ENCODE measurements around the gene THG1L.
"Not testable (repeated sequence)": the region's sequence is repeated elsewhere in the genome, so short reads cannot be mapped to it uniquely, and the experiment has no call there.

The THG1L gene

GRCh38 chr5:157731272-157732129 lies at the start of gene THG1L:
Gene THG1L, plus strand, starts transcription at chr5:157731420. Its CDS starts 21 bp downstream, at chr5:157731441.
- H3K4me1 Mint-ChIP-seq (ENCODE audit: low read depth) = peaks cover 35% of the 10 kb centered on the region
- peaks cover 56% of the 10 kb centered on the region for H3K36me3 Mint-ChIP-seq (ENCODE audit: low read depth)
- peak within 1 kb of the TSS; percentile 96 for H3K4me3 Mint-ChIP-seq
- H3K27ac Mint-ChIP-seq = peak within 1 kb of the TSS; percentile 100
- H3K9me3 Mint-ChIP-seq = no peaks in the 10 kb centered on the region
- no peaks in the 10 kb centered on the region for H3K27me3 Mint-ChIP-seq
- DNase-seq = peak; percentile 99

- Mint-ChIP-seq H3K9me3 (no peaks in the 10 kb centered on the region), H3K4me1 (ENCODE audit: low read depth) (no peaks in the 10 kb centered on the region), H3K4me3 (no peak overlapping the region), H3K27me3 (no peaks in the 10 kb centered on the region), H3K27ac (no peak overlapping the region), H3K36me3 (ENCODE audit: low read depth) (no peaks in the 10 kb centered on the region)
- DNase-seq = no peak
Observed at GRCh38 chr5:157682257-157682656, 49.0 kb upstream of the THG1L start.

- H3K27me3 Mint-ChIP-seq; DNase-seq; H3K4me3 Mint-ChIP-seq; H3K27ac Mint-ChIP-seq; H3K9me3 Mint-ChIP-seq; H3K4me1 Mint-ChIP-seq (ENCODE audit: low read depth); H3K36me3 Mint-ChIP-seq (ENCODE audit: low read depth): not testable (repeated sequence)
Observed at GRCh38 chr5:157686276-157687197, 44.7 kb upstream of the THG1L start.

- no peak overlapping the region for H3K27ac Mint-ChIP-seq
- H3K4me1 Mint-ChIP-seq (ENCODE audit: low read depth) = no peaks in the 10 kb centered on the region
- H3K4me3 Mint-ChIP-seq = no peak overlapping the region
- DNase-seq = no peak
- no peaks in the 10 kb centered on the region for H3K27me3 Mint-ChIP-seq
- H3K9me3 Mint-ChIP-seq = peaks cover 5% of the 10 kb centered on the region
- H3K36me3 Mint-ChIP-seq (ENCODE audit: low read depth) = no peaks in the 10 kb centered on the region
Observed at GRCh38 chr5:157687198-157687554, 44.0 kb upstream of the THG1L start.

GRCh38 chr5:157689942-157690689 lies 41.1 kb upstream of the THG1L start:
- Mint-ChIP-seq H3K4me3 (no peak overlapping the region), H3K36me3 (ENCODE audit: low read depth) (no peaks in the 10 kb centered on the region), H3K27me3 (no peaks in the 10 kb centered on the region), H3K9me3 (peaks cover 5% of the 10 kb centered on the region), H3K4me1 (ENCODE audit: low read depth) (no peaks in the 10 kb centered on the region), H3K27ac (no peak overlapping the region)
- peak; percentile 54 for DNase-seq

GRCh38 chr5:157690690-157691433 lies 40.4 kb upstream of the THG1L start:
- Mint-ChIP-seq H3K9me3 (peaks cover 5% of the 10 kb centered on the region), H3K4me3 (no peak overlapping the region), H3K4me1 (ENCODE audit: low read depth) (no peaks in the 10 kb centered on the region), H3K27ac (no peak overlapping the region), H3K27me3 (no peaks in the 10 kb centered on the region), H3K36me3 (ENCODE audit: low read depth) (no peaks in the 10 kb centered on the region)
- DNase-seq = no peak

- H3K9me3 Mint-ChIP-seq = peaks cover 14% of the 10 kb centered on the region
- not testable (repeated sequence) for H3K27me3 Mint-ChIP-seq; H3K36me3 Mint-ChIP-seq (ENCODE audit: low read depth); H3K27ac Mint-ChIP-seq; H3K4me1 Mint-ChIP-seq (ENCODE audit: low read depth); H3K4me3 Mint-ChIP-seq; DNase-seq
Observed at GRCh38 chr5:157693816-157694215, 37.4 kb upstream of the THG1L start.

- H3K27ac Mint-ChIP-seq; DNase-seq; H3K36me3 Mint-ChIP-seq (ENCODE audit: low read depth); H3K4me3 Mint-ChIP-seq; H3K27me3 Mint-ChIP-seq; H3K4me1 Mint-ChIP-seq (ENCODE audit: low read depth): not testable (repeated sequence)
- H3K9me3 Mint-ChIP-seq = peaks cover 12% of the 10 kb centered on the region
Observed at GRCh38 chr5:157696154-157696553, 35.1 kb upstream of the THG1L start.

GRCh38 chr5:157698674-157699073 lies 32.5 kb upstream of the THG1L start:
- H3K9me3 Mint-ChIP-seq; H3K27me3 Mint-ChIP-seq; H3K27ac Mint-ChIP-seq; H3K4me1 Mint-ChIP-seq (ENCODE audit: low read depth); DNase-seq; H3K36me3 Mint-ChIP-seq (ENCODE audit: low read depth); H3K4me3 Mint-ChIP-seq: not testable (repeated sequence)

- no peak overlapping the region for H3K4me3 Mint-ChIP-seq
Observed at GRCh38 chr5:157703736-157704135, 27.5 kb upstream of the THG1L start.

GRCh38 chr5:157708866-157709265 lies 22.4 kb upstream of the THG1L start:
- no peak overlapping the region for H3K4me3 Mint-ChIP-seq
- peaks cover 17% of the 10 kb centered on the region for H3K4me1 Mint-ChIP-seq (ENCODE audit: low read depth)
- H3K27me3 Mint-ChIP-seq = peaks cover 13% of the 10 kb centered on the region
- H3K36me3 Mint-ChIP-seq (ENCODE audit: low read depth) = no peaks in the 10 kb centered on the region
- H3K27ac Mint-ChIP-seq = no peak overlapping the region
- DNase-seq = no peak
- H3K9me3 Mint-ChIP-seq = no peaks in the 10 kb centered on the region

More at GRCh38 chr5:157703736-157704135, 27.5 kb upstream of the THG1L start:
- H3K27ac Mint-ChIP-seq = no peak overlapping the region
- no peaks in the 10 kb centered on the region for H3K4me1 Mint-ChIP-seq (ENCODE audit: low read depth)
- H3K9me3 Mint-ChIP-seq = peaks cover 1% of the 10 kb centered on the region
- no peak for DNase-seq
- H3K36me3 Mint-ChIP-seq (ENCODE audit: low read depth) = no peaks in the 10 kb centered on the region
- H3K27me3 Mint-ChIP-seq = peaks cover under 1% of the 10 kb centered on the region

- H3K9me3 Mint-ChIP-seq = no peaks in the 10 kb centered on the region
- H3K36me3 Mint-ChIP-seq (ENCODE audit: low read depth) = no peaks in the 10 kb centered on the region
- peaks cover 13% of the 10 kb centered on the region for H3K27me3 Mint-ChIP-seq
- H3K4me1 Mint-ChIP-seq (ENCODE audit: low read depth) = peaks cover 20% of the 10 kb centered on the region
- H3K27ac Mint-ChIP-seq = no peak overlapping the region
- no peak overlapping the region for H3K4me3 Mint-ChIP-seq
- no peak for DNase-seq
Observed at GRCh38 chr5:157709346-157709745, 21.9 kb upstream of the THG1L start.

- no peak overlapping the region for H3K4me3 Mint-ChIP-seq
- no peaks in the 10 kb centered on the region for H3K36me3 Mint-ChIP-seq (ENCODE audit: low read depth)
- no peak for DNase-seq
- H3K9me3 Mint-ChIP-seq = no peaks in the 10 kb centered on the region
- H3K4me1 Mint-ChIP-seq (ENCODE audit: low read depth) = peaks cover 26% of the 10 kb centered on the region
- no peak overlapping the region for H3K27ac Mint-ChIP-seq
- peaks cover 13% of the 10 kb centered on the region for H3K27me3 Mint-ChIP-seq
Observed at GRCh38 chr5:157710431-157710830, 20.8 kb upstream of the THG1L start.

GRCh38 chr5:157710882-157711281 lies 20.3 kb upstream of the THG1L start:
- peaks cover 26% of the 10 kb centered on the region for H3K4me1 Mint-ChIP-seq (ENCODE audit: low read depth)
- H3K27me3 Mint-ChIP-seq = peaks cover 13% of the 10 kb centered on the region
- no peaks in the 10 kb centered on the region for H3K9me3 Mint-ChIP-seq
- no peak overlapping the region for H3K27ac Mint-ChIP-seq
- H3K4me3 Mint-ChIP-seq = no peak overlapping the region
- no peaks in the 10 kb centered on the region for H3K36me3 Mint-ChIP-seq (ENCODE audit: low read depth)
- DNase-seq = no peak
